ENCODE results near the gene GEN1.
"Not testable (repeated sequence)": the region's sequence is repeated elsewhere in the genome, so short reads cannot be mapped to it uniquely, and the experiment has no call there.

GEN1 gene

DNA sequence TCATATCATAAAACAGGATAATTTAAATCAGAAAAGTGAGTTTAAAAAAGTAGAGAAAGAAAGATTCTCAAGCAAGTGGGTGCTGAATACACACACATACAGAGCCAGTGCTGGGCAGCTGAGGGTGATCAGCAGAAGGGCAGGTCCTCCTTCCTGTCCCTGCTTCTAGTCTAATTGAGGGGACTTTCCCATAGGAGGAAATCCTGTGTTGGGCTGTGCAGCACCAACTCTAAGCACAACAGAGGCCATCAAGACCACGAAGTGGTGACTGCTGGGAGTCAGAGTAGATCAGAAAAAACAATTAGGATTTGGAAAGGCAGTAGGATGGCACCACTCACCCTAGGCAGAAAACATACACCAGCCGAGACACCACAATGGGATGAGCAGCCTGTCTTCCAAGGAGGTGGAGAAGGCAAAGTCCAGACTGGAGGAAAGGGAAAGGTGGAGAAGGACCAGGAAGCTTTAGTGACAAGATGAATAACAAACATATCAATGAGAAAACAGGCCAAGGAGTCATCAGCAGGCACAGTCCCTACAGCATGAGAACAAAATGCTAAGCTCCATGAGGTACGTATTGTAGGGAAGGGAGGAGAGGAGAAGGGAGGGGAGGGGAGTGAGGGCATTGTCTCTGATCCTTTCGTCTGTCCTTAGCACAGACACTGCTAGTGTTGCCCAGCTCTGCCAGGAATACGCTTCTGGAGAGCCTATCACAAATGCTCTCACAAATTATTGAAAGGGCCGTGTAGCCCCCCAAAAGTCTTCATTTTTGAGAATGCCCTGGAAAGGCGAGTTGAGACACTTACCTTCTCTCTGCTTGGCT, 45.6 kb downstream of the GEN1 start:
- DNase-seq: no peak

DNA sequence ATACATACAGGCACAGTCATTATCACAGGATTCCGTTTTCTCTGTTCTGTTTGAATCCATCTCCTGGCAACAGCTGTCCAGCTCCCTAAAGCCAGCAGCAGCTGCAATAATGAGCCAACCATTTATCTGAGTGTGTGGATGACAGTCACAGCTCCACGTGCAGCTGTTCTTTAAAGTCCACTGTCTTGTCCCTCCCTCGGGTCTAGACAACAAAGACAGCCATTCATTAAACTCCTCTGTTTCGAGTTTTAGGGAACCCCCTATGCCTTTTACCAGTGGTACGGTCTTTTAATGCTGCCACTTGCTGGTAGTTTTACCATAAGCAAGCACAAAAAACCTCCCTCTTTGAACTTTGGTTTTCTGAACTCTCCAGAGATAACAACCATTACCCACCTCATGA, 46.3 kb downstream of the GEN1 start:
- no peak for DNase-seq

DNA sequence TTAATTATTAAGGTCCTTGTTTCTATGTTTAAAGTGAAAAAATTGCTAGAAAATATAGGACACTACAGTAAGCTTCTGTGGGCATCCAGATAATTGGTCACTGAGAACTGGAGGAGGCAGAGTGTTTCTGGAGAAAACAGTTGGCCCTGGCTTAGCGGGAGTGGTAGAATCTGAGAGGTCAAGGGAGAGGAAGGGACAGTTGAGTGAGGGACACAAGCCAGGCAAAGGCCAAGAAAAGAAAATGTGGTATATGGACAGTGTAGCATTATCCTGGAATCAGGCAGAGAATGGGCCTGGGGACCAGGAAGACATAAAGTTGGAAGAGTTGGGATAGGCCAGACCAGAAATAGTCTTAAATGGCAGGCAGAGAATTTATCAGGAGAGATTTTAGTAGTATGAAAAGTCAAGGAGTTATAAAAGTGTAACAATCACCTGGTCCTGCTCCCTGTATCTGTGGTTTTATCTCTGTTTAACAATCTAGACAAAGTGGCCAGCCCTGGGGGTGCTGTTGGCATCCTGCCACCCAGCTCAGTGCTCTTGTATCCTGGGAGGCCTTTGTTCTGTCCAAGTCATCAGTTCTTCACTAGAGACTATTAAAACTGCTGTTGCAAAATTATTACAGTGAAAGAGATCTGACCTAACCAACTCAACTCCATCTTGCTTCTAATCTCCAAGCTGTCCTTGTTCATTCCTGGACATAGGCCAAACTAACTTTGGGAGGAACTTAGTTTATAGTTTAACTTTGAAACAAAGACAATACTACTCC, 46.9 kb downstream of the GEN1 start:
- no peak for DNase-seq

DNA sequence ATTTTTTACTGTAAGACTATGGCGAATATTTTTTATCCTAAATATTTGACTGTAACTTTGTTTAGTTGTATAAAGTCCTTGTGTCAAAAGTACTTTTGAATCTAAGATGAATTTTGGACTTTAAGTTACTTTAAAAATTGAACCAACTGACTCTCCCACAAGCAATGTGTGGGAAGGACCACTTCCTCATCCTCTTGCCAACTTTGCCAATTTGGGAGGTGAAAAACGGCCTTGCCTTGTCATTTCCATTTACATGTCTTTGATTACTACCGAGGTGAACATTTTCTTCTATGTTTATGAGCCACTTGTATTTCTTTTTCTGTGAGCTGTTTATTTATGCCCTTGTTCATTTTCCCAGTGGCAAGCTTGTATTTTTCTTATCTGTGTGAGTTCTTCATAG, 49.6 kb downstream of the GEN1 start:
- DNase-seq: no peak

DNA sequence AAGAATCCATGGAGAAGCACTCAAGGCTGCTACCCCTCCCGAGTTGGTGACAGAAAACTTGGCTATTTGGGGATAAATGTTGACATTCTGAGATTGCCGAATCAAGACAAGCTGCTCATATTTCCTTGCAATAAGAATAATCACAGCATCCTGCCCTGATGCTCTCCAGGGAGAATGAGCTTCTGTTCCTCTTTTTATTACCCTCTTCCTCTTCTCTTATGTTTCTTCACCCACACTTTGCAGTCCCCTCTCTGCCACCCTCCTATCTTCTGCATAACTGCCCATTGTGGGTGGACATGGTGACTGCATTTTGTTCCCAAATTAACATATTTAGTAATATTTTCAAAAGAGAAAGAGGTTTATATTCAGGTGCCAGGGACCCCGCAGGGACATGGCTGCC, 50.4 kb downstream of the GEN1 start:
- no peak for DNase-seq

DNA sequence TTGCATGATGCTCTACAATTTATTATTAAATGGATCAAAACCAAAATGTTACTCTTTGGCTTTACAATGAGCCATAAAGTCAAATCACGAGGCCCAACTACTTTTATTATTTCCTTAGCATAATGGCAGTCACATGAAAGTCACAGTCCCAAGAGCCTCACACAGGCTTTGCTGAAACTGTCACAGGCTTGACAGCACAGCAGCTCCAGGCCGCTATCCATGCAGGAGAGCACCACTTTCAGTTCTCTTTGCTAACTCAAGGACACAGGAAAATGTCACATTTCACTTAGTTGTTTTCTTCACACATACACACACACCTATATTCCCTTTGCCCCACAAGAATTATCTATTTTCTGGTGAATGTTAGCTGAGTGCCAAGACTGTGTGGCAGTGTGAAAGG, 51.2 kb downstream of the GEN1 start:
- DNase-seq: no peak

DNA sequence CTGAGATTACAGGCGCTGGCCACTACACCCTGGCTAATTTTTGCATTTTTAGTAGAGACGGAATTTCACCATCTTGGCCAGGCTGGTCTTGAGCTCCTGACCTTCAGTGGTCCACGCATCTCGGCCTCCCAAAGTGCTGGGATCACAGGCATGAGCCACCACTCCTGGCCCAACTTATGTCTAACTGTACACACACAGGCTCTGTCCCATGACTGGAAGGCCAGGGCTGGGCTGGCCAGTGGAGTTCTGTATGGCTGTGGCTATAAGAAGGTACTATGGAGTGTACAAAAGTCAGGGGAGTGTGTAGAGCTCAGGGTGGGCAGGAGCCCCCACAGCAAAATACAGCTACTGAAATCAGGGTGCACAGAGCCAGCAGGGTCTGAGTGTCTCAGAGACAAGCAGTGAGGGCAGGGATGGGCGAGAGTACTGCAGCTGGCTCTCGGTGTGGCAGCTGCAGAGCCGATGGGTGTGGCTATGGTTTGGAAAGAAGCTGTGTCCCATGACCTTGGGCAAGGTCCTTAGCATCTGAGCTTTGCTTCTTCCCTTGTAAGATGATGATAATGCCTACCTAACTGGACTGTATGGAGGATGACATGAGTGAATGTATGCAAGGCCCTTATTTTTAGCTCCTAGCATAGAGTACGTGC, 51.9 kb downstream of the GEN1 start:
- no peak for DNase-seq

DNA sequence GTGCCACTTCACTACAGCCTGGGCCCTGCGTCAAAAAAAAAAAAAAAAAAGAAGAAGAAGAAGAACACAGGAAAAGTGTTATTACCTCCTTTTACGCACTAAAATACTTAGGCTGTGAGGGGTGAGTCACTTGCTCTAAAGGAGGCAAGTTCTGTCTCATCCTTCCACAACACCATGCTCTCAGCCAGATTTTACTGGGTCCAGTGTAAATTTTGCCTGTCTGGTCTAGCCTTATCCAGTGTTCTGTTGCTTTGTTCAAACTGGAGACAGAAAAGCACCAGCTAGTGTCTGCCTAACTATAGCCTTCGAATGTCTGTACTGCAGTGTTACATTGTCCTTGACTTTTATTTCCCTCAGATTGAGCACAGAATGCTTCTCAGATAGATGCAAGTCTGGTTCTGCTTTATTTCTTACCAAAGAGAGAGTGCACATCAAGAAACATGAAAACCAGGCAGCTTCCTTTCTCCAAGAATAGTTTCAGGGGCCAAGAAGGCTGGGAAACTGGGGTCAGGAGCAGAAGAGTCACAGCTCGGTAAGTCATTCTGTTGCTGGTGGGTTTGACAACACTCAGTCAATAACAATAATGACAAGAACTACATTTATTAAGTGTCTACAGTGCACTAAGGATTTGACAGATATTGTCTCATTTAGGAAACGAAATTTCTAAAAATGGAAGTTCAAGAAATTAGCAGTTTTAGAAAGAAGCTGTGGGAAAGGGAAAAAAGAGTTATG, 59.2 kb downstream of the GEN1 start:
- peak; percentile 9 for DNase-seq

DNA sequence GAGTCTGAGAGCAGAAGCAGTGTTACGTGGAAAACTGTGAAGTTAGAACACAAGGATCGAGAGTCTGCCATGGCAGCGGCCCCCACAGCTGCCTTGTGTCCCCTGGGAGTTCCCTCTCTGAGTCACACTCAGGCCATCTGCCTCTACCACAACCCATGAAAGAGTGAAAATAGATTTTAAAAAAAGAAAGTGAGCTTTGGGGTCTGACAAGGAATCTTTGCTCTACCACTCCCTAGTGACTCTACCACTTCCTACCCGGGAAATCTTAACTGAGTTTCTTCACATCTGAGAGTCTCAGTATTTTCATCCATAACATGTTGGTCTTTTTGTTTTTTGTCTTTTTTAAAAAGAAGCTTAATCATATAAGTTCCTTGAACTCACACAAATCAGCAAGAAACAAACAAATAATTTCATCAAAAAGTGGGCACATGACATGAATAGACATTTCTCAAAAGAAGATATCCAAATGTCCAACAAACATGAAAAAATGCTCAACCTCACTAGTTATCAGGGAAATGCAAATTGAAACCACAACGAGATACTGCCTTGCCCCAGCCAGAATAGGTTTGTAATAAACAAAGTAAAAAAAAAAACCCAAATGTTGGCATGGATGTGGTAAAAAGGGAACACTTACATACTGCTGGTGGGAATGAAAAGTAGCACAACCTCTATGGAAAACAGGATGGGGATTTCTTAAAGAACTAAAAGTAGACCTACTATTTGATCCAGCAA, 60.0 kb downstream of the GEN1 start:
- peak; percentile 80 for DNase-seq

DNA sequence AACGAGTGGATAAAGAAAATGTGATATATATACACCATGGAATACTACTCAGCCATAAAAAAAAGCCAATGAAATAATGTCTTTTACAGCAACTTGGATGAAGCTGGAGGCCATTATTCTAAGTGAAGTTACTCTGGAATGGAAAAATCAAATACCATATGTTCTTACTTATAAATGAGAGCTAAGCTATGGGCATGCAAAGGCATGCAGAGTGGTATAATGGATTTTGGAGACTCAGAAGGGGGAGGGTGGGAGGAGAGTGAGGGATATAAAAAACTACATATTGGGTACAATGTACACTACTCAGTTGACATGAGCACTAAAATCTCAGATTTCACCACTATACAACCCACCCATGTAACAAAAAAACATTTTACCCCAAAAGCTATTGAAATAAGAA, 60.7 kb downstream of the GEN1 start:
- DNase-seq: no peak

DNA sequence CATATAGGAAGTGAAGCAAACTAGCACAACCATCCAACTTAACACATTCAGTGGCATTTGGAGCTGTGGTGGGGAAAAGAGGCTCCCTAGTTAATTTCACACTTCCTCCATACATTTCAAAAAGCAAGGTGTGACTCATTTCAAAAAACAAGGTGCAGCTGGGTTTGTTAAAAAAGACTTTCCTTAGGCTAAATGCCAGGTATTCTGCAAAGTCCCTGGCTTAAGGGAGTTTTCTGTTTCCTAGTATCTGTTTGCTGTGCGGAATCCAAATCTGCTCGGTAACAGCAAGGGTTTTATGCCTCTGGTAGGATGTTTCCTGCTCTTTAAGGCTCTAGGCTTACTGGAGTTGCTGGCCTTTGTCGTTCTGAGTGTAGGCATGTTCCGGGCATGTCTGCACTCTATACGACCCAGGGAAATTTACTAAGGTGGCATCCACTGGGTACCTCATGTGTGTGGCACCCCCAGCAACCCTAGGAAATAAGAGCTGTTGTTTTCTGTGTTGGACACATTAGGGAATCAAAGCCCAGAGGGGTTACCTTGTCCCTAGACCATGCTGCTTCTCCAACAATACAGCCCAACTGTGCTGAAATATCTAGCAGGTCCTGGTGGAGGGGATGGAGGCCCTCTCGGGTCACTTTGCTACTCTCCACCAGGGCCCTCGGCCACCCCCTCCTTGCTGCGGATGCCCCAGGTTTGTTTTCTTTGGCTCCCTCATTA, 61.7 kb downstream of the GEN1 start:
- DNase-seq: no peak

DNA sequence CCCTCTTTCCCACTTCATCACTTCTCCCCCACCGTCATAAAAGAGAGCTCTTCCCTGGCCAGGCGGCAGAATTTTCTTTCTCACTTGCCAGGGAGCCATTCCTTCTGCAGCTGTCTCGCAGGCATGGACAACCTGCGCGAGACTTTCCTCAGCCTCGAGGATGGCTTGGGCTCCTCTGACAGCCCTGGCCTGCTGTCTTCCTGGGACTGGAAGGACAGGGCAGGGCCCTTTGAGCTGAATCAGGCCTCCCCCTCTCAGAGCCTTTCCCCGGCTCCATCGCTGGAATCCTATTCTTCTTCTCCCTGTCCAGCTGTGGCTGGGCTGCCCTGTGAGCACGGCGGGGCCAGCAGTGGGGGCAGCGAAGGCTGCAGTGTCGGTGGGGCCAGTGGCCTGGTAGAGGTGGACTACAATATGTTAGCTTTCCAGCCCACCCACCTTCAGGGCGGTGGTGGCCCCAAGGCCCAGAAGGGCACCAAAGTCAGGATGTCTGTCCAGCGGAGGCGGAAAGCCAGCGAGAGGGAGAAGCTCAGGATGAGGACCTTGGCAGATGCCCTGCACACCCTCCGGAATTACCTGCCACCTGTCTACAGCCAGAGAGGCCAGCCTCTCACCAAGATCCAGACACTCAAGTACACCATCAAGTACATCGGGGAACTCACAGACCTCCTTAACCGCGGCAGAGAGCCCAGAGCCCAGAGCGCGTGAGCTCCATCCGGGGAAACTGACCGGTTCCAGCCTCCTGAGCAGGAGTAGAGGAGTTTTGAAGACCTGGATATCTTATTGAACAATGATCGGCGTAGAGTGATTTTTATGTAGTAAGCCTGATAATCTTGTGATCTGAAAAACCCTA, 62.7 kb downstream of the GEN1 start, which contains the start of gene MSGN1:
TSS of gene MSGN1 (plus strand) at position 65 of the 850 bp plus-strand sequence. CDS start at position 124, 59 bp downstream.
- no peak for DNase-seq

DNA sequence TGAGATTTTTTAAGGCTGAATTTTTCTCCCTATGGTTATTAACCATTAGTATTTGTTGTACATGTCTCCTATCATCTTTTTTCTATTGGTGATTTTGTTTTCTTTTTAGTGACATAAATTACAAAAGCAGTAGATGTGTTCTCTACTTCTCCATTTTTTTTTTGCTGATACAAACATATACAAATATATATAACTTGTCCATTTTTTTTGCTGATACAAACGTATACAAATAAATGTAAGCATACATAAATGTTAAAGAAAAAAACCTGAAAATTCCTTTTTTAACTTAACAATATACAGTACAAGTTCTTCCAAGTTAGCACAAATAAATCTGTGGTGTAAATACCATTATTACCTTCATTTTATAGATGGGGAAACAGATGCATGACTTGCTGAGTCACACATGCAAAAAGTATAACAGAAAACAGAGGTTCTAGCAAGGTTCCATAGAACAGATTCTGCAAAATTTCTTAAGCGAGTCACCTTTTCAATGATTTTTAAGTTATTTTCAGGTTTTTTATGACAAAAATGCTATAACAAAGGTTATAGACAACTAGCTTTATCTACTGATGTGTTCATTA, 64.4 kb downstream of the GEN1 start:
- no peak for DNase-seq

DNA sequence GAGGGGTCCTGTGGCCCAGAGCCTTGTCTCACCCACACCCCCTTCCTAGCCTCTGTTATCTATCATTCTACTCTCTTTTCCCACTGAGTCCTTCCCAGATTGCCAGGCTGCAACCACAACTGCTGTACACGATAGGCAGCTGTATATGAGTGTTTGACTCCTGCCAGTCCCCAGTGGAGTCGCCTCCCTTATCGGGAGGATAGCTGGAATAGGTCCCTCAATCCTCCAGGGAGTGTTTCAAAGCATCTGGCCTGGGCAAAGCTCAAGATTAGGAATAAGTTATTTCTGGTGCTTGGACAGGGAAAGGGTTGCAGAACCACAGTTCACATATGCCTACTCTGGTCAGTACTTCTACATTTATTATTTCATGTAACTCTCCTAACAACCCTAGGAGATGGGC, 67.1 kb downstream of the GEN1 start:
- no peak for DNase-seq

DNA sequence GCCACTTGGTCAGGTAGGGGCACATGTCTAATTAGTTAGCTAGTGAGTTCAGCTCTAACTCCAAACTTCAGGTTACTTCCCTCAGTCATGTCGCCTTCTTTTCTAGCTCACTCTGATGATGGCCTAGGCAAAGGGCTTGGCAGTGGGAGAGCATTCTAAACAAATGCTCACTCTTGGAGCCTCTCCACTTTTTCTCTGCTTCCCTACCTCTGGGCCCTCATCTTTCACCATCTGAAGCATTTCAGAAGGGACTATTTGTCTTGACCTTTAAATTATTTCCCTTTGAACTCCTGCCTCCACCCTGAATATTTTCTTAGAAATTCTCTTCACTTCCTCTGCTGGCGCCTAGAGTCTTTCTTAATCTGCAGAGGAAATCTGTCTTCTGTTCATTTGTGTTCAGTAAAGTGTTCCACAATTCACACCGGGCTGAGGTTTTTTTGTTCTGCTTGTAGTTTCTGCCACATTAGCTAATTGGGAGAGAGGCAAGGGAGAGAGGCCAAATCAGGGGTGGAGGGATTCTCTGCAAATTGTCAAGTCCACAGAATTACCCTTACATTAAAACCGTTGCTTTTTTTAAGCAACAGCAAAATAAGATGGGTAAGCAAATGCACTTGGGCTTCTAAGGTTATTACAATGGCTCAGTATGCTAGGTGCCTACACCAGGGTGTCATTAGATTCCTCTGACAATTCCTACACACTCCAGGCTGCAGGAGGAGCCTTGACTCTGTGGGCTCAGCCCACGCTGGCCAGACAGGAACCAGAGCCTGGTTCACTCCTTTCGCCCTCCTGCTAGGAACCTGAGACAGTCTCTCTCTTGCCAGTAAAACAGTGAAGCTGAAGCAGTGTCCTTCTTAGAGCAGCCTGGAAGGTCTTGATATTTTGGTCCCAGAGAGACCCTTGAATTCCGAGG, 67.9 kb downstream of the GEN1 start:
- no peak for DNase-seq

DNA sequence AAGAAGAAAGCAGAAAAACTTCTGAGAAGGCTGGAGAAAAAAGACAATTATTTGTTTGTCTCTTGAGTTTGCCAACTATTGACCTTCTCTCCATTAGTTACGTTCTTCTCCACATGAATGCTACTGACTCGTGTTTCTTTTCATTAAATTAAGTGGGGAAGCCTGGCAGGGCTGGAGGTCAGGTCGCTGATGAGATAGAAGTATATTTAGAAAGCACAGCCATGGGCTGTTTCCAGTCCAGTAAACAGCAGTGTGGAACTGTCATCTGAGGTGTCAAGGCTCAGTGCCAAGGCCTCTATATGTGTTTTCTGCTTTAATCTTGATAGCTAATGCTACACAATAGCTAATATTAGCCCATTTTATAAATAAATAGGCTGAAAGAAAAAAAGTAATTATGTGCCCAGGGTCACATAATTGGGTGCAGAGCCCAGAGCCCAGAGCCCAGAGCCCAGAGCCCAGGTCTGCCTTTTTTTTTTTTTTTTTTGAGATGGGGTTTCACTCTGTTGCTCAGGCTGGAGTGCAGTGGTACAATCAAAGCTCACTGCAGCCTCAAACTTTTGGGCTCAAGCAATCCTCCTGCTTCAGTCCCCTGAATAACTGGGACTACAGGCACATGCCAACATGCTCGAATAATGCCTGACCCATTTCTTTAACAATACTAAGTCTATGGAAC, 68.6 kb downstream of the GEN1 start:
- DNase-seq: no peak

DNA sequence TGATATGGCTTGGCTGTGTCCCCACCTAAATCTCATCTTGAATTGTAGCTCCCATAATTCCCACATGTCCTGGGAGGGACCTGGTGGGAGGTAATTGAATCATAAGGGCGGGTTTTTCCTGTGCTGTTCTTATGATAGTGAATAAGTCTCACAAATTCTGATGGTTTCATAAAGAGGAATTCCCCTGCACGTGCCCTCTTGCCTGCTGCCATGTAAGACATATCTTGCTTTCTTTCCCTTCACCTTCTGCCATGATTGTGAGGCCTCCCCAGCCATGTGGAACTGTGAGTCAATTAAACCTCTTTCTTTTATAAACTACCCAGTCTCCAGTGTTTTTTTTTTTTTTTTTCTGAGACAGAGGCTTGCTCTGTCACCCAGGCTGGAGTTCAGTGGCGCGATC, 69.7 kb downstream of the GEN1 start:
- DNase-seq: not testable (repeated sequence)

DNA sequence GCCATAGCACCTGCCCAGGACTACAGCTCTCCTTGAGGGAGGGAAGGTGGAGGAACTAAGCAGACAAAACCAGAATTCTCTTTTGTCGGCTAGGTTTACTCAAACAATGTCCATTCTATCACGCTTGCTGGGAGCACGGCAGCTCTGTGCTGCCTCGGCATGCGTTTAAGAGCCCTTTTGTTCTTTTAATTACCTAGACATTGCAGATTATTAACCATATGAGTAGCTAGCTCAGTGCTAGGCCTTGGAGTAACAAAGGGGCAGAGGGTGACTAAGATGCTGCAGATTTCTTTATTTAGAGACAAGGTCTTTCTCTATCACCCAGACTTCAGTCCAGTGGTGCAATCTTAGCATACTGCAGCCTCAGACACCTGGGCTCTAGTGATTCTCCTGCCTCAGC, 73.4 kb downstream of the GEN1 start:
- DNase-seq: no peak

DNA sequence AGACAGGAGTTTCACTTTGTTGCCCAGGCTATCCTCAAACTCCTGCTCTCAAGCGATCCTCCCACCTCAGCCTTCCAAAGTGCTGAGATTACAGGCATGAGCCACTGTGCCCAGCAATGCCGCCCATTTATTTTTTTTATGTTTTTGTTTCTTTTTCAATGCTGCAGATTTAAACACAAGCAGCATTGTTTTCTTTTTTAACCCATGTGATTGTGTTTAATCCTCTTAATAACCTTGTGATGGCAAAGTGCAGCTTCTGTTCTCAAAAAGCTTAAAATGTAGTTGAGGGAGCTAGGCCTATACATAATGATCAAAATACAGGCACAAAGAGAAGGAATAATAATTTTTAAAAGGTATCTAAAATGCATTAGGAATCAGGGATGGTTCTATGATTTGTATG, 73.8 kb downstream of the GEN1 start:
- no peak for DNase-seq

Data from NCI-H446 treated with DMSO at 0.1 percent for 48 hours (cell line).